GM21515 (cell line): ENCODE measurements around the gene CFL1.

ENCODE experiments used
- ATAC-seq: cut with Tn5 transposase; IDR thresholded peaks from one replicate; pipeline ENCODE4 v1.9.1; 2021; ENCODE audit not compliant: unreplicated experiment

CFL1 gene

GRCh38 chr11:65809496-65809895, 48.5 kb downstream of the CFL1 start:
- no peak for ATAC-seq

- ATAC-seq = no peak
Observed at GRCh38 chr11:65808744-65809341, 49.1 kb downstream of the CFL1 start.

DNA sequence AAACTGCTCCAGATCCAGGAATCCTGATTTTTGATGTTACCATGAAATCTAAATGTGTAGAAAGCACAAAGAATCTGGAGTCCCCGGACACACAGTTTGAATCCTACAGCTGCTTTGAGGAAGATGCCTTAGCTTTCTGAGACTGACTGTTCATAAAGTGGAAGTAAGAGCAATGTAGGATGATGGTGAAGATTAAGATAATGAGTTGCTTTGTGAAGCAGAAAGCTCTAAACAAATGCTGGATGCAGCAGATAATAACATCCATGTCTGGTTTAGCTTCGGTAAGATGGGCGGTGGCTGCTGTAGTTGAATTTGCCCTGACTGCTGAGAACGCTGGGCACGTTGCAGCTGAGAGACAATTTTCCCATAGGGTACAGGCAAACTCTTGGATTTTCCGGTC, 51.0 kb downstream of the CFL1 start:
- no peak for ATAC-seq
